IPS DF 4.7 (cell line): Measurements from ENCODE around the gene KRTAP10-9.
"Not testable (repeated sequence)": the region's sequence is repeated elsewhere in the genome, so short reads cannot be mapped to it uniquely, and the experiment has no call there.

Experiments
- DNase-seq: peaks from one replicate; pipeline ENCODE4 v3.0.0-alpha.2; 2013; ENCODE audit warnings: low spot score; ENCODE audit errors: extremely low read depth

The KRTAP10-9 gene

GRCh38 chr21:44638506-44639330 is 11.8 kb downstream of the KRTAP10-9 start:
- DNase-seq: not testable (repeated sequence)

GRCh38 chr21:44639331-44639655 is 12.4 kb downstream of the KRTAP10-9 start:
- DNase-seq: no peak

- DNase-seq: no peak
These were observed 13.9 kb downstream of the KRTAP10-9 start for GRCh38 chr21:44640761-44641160.

GRCh38 chr21:44643741-44644310 is 16.9 kb downstream of the KRTAP10-9 start:
- DNase-seq: no peak

- no peak for DNase-seq
These were observed 18.0 kb downstream of the KRTAP10-9 start for GRCh38 chr21:44644878-44645277.

- not testable (repeated sequence) for DNase-seq
These were observed 19.7 kb downstream of the KRTAP10-9 start, which contains the start of gene KRTAP10-11 for GRCh38 chr21:44646366-44647221. Gene KRTAP10-11, plus strand, starts transcription at chr21:44646414. Its CDS starts 45 bp downstream, at chr21:44646459.

GRCh38 chr21:44647222-44647552 is 20.3 kb downstream of the KRTAP10-9 start:
- no peak for DNase-seq

- no peak for DNase-seq
These were observed 21.8 kb downstream of the KRTAP10-9 start for GRCh38 chr21:44648557-44649311.

GRCh38 chr21:44649521-44650100 is 22.7 kb downstream of the KRTAP10-9 start:
- DNase-seq: no peak

- no peak for DNase-seq
These were observed 23.5 kb downstream of the KRTAP10-9 start for GRCh38 chr21:44650265-44650972.

GRCh38 chr21:44650973-44651675 is 24.2 kb downstream of the KRTAP10-9 start:
- DNase-seq: no peak

- no peak for DNase-seq
These were observed 26.2 kb downstream of the KRTAP10-9 start for GRCh38 chr21:44653123-44653522.

- DNase-seq: no peak
These were observed 27.0 kb downstream of the KRTAP10-9 start for GRCh38 chr21:44653656-44654575.

- no peak for DNase-seq
These were observed 27.8 kb downstream of the KRTAP10-9 start, which contains the start of gene KRTAP12-4 for GRCh38 chr21:44654576-44655175. Gene KRTAP12-4, minus strand, starts transcription at chr21:44654659. Its CDS starts 45 bp downstream, at chr21:44654614.

- no peak for DNase-seq
These were observed 30.0 kb downstream of the KRTAP10-9 start for GRCh38 chr21:44656868-44657267.

- DNase-seq: no peak
These were observed 31.0 kb downstream of the KRTAP10-9 start, which contains the start of gene KRTAP12-3 for GRCh38 chr21:44657635-44658540. Gene KRTAP12-3, plus strand, starts transcription at chr21:44657932. Its CDS starts 48 bp downstream, at chr21:44657980.

GRCh38 chr21:44658541-44658910 is 31.6 kb downstream of the KRTAP10-9 start:
- no peak for DNase-seq
